H1 (cell line): ENCODE measurements around the gene CEP41. TPM values are rescaled to one million over a fixed set of nuclear protein-coding genes. Genes with fewer than 3 reads are reported as not detected.

Experiments
- CTCF ChIA-PET: fragments of 300-600 bp; sonication (Branson Sonifier 250); formaldehyde crosslinking; loops from one replicate; lab custom pipeline; 2021; ENCODE audit not compliant: partially characterized antibody; lab: Charles Lee
- POLR2A ChIA-PET: fragments of 300-600 bp; sonication (Branson Sonifier 250); formaldehyde crosslinking; loops from one replicate; lab custom pipeline; 2021; ENCODE audit warnings: inconsistent platforms; ENCODE audit not compliant: partially characterized antibody; lab: Charles Lee
- DNase-seq, 2 experiments: peaks; one replicate each; pipeline versions ENCODE4 v3.0.0 to v3.0.0-alpha.2; 2010 to 2022; ENCODE audit warnings: low spot score in 2 of 2, low read depth in 1 of 2, mixed read lengths in 1 of 2
- FAIRE-seq: peaks from 2 replicates; lab custom pipeline; 2011; peaks lifted over from hg19 to GRCh38; lab: Jason Lieb, UNC
- H2AFZ ChIP-seq: 2 replicates; pipeline ENCODE4 v1.8.1; 2012; ENCODE audit warnings: low read length, inconsistent platforms
- H2AK5ac ChIP-seq: 2 replicates; pipeline ENCODE4 v1.6.1; 2013; ENCODE audit warnings: low read depth, low read length
- H2BK120ac ChIP-seq: replicated peaks from 2 replicates; pipeline ENCODE3; 2013; ENCODE audit warnings: low read depth, low read length, inconsistent platforms
- H2BK12ac ChIP-seq: 2 replicates; pipeline ENCODE4 v1.6.1; 2013; ENCODE audit warnings: low read depth, low read length
- H2BK15ac ChIP-seq: 2 replicates; pipeline ENCODE4 v1.6.1; 2013; ENCODE audit warnings: low read length
- H2BK20ac ChIP-seq: 2 replicates; pipeline ENCODE4 v1.6.1; 2013; ENCODE audit warnings: low read length
- H2BK5ac ChIP-seq: 2 replicates; pipeline ENCODE4 v1.6.1; 2013; ENCODE audit warnings: low read depth, low read length
- H3K14ac ChIP-seq: 2 replicates; pipeline ENCODE4 v1.6.1; 2013; ENCODE audit warnings: inconsistent platforms; ENCODE audit not compliant: insufficient read length
- H3K18ac ChIP-seq: 2 replicates; pipeline ENCODE4 v1.6.1; 2013; ENCODE audit warnings: low read length; ENCODE audit errors: extremely low read depth
- H3K23ac ChIP-seq: 2 replicates; pipeline ENCODE4 v1.6.1; 2013; ENCODE audit warnings: inconsistent platforms; ENCODE audit not compliant: insufficient read length
- H3K23me2 ChIP-seq: 2 replicates; pipeline ENCODE4 v1.6.1; 2013; ENCODE audit warnings: low read depth, low read length
- H3K27ac ChIP-seq: 2 replicates; pipeline ENCODE4 v1.6.1; 2011; ENCODE audit warnings: low read depth, low read length, inconsistent platforms
- H3K27me3 ChIP-seq, 4 experiments: replicated peaks in 1 of 4; 1 replicate in 1 of 4; 2 replicates in 3 of 4; pipeline versions ENCODE4 v1.6.1 to v1.8.1; 2011 to 2013; ENCODE audit warnings: low read length in 3 of 4, mild to moderate bottlenecking in 3 of 4, inconsistent platforms in 2 of 4, mixed read lengths in 2 of 4, moderate library complexity in 1 of 4; ENCODE audit not compliant: control insufficient read depth in 3 of 4, insufficient read depth in 3 of 4; ENCODE audit errors: extremely low read depth in 1 of 4
- H3K36me3 ChIP-seq, 4 experiments: 2 replicates each; pipeline versions ENCODE4 v1.6.1 to v1.8.1; 2011 to 2013; ENCODE audit warnings: mild to moderate bottlenecking in 4 of 4, low read length in 3 of 4, moderate library complexity in 2 of 4, control low read depth in 1 of 4, inconsistent platforms in 1 of 4; ENCODE audit not compliant: insufficient read depth in 4 of 4, control insufficient read depth in 2 of 4
- H3K4ac ChIP-seq: replicated peaks from 2 replicates; pipeline ENCODE3; 2013; ENCODE audit warnings: low read length, low read depth, mixed read lengths, inconsistent platforms; ENCODE audit not compliant: insufficient read length
- H3K4me1 ChIP-seq, 4 experiments: replicated peaks in 1 of 4; 1 replicate in 1 of 4; 2 replicates in 3 of 4; pipeline versions ENCODE4 v1.6.1 to v1.8.1; 2011 to 2013; ENCODE audit warnings: low read length in 3 of 4, inconsistent platforms in 2 of 4, mixed read lengths in 1 of 4; ENCODE audit not compliant: insufficient read depth in 4 of 4, control insufficient read depth in 3 of 4
- H3K4me2 ChIP-seq, 2 experiments: 2 replicates each; pipeline versions ENCODE4 v1.6.1 to v1.8.1; 2011 to 2013; ENCODE audit warnings: low read depth in 2 of 2, low read length in 2 of 2, control low read depth in 1 of 2, inconsistent platforms in 1 of 2, mild to moderate bottlenecking in 1 of 2; ENCODE audit not compliant: insufficient read depth in 1 of 2
- H3K4me3 ChIP-seq, 4 experiments: fragments of 200-600, 300-600 bp in 1 of 4; sonication (generic), shearing (Covaris generic), sonication (Bioruptor Twin) in 1 of 4; 2 replicates each; pipeline versions ENCODE4 v1.5.1 to v1.8.1; 2011 to 2016; ENCODE audit warnings: low read length in 4 of 4, low read depth in 3 of 4, control low read depth in 2 of 4, inconsistent platforms in 2 of 4, mild to moderate bottlenecking in 2 of 4, mixed read lengths in 1 of 4, moderate library complexity in 1 of 4; ENCODE audit not compliant: insufficient read depth in 2 of 4; ENCODE audit errors: extremely low read depth in 1 of 4
- H3K56ac ChIP-seq: replicated peaks from 2 replicates; pipeline ENCODE3; 2013; ENCODE audit warnings: low read depth, mild to moderate bottlenecking, mixed read lengths, low read length, inconsistent platforms; ENCODE audit not compliant: insufficient read length
- H3K79me1 ChIP-seq: 2 replicates; pipeline ENCODE4 v1.6.1; 2013; ENCODE audit warnings: low read depth, low read length, control low read depth
- H3K79me2 ChIP-seq, 2 experiments: 2 replicates each; pipeline versions ENCODE4 v1.6.1 to v1.8.1; 2012 to 2013; ENCODE audit warnings: low read length in 2 of 2, mild to moderate bottlenecking in 2 of 2, inconsistent platforms in 1 of 2; ENCODE audit not compliant: insufficient read depth in 2 of 2, control insufficient read depth in 1 of 2
- H3K9ac ChIP-seq, 4 experiments: replicated peaks in 1 of 4; 1 replicate in 1 of 4; 2 replicates in 3 of 4; pipeline versions ENCODE4 v1.6.1 to v1.8.1; 2011 to 2013; ENCODE audit warnings: low read depth in 3 of 4, low read length in 3 of 4, control low read depth in 2 of 4, mild to moderate bottlenecking in 2 of 4, moderate library complexity in 2 of 4, inconsistent platforms in 1 of 4; ENCODE audit errors: extremely low read depth in 1 of 4
- H3K9me3 ChIP-seq, 2 experiments: 2 replicates each; pipeline versions ENCODE4 v1.6.1 to v1.8.1; 2012 to 2013; ENCODE audit warnings: mild to moderate bottlenecking in 2 of 2, moderate library complexity in 2 of 2, control low read depth in 1 of 2, inconsistent platforms in 1 of 2, low read depth in 1 of 2, low read length in 1 of 2, mixed read lengths in 1 of 2; ENCODE audit not compliant: insufficient read depth in 2 of 2
- H4K20me1 ChIP-seq, 2 experiments: replicated peaks in 1 of 2; 2 replicates each; pipeline versions ENCODE3 to v1.8.1; 2011 to 2013; ENCODE audit warnings: inconsistent platforms in 2 of 2, low read length in 2 of 2, mild to moderate bottlenecking in 1 of 2; ENCODE audit not compliant: insufficient read depth in 2 of 2, control insufficient read depth in 1 of 2
- H4K5ac ChIP-seq: 2 replicates; pipeline ENCODE4 v1.6.1; 2013; ENCODE audit warnings: low read length, low read depth, mixed read lengths, inconsistent platforms; ENCODE audit not compliant: insufficient read length
- H4K8ac ChIP-seq: 2 replicates; pipeline ENCODE4 v1.8.0; 2013; ENCODE audit warnings: mild to moderate bottlenecking, moderate library complexity, low read length, inconsistent platforms; ENCODE audit not compliant: insufficient read depth; ENCODE audit errors: extremely low read depth
- H4K91ac ChIP-seq: replicated peaks from 2 replicates; pipeline ENCODE3; 2013; ENCODE audit warnings: low read length, mixed read lengths, inconsistent platforms; ENCODE audit not compliant: insufficient read length
- JUND ChIP-seq: IDR thresholded peaks from 2 replicates; pipeline ENCODE4 v1.6.1; 2011; ENCODE audit warnings: mild to moderate bottlenecking, improper control_type of control experiment, low read length
- WGBS, 2 experiments: shearing (Covaris generic) in 1 of 2; methylation state at CpG; one replicate each; pipeline versions ENCODE4 v1.1.6 to v1.1.7; 2013 to 2015; ENCODE audit warnings: low lambda C conversion rate in 2 of 2, mixed read lengths in 2 of 2, inconsistent platforms in 1 of 2, low coverage in 1 of 2, missing lambda C conversion rate in 1 of 2; ENCODE audit not compliant: insufficient replicate concordance in 2 of 2, insufficient coverage in 1 of 2, insufficient read length in 1 of 2; ENCODE audit errors: extremely low coverage in 1 of 2, missing lambda C conversion rate in 1 of 2; 5-methylcytosine and 5-hydroxymethylcytosine counted together
- polyA plus RNA-seq, 7 experiments: library from polyadenylated mRNA; depleted of rRNA in 3 of 7; stranded (reverse) in 5 of 7; unstranded in 2 of 7; fragments of >200 nt in 5 of 7; fragments of 200-250 nt in 2 of 7; gene quantifications; 1 replicate in 5 of 7; 2 replicates in 1 of 7; 4 replicates in 1 of 7; pipeline versions ENCODE4 v1.2.1 to v1.2.3, GENCODE V29; 2011 to 2013; ENCODE audit warnings: missing spikeins in 2 of 7, mixed read lengths in 2 of 7
- total RNA-seq: library from RNA; stranded (reverse); fragmentation: NEBNext Ultra II Directional; extraction: Animal tissue kit (Norgen Biotek cat#: 25700); gene quantifications from 2 replicates; pipeline ENCODE4 v1.2.1, GENCODE V29; 2021
- TF ChIP-seq, protein P1 (sequence below): IDR thresholded peaks from 2 replicates; pipeline ENCODE4 v1.6.1; 2012; ENCODE audit warnings: inconsistent platforms

The CEP41 gene
- total and polyA plus RNA-seq, 2 of the 8 experiments (the other 6 are each of a cell fraction or from before 2014, with no cell fraction given) = 9.3 to 12.8 TPM

DNA sequence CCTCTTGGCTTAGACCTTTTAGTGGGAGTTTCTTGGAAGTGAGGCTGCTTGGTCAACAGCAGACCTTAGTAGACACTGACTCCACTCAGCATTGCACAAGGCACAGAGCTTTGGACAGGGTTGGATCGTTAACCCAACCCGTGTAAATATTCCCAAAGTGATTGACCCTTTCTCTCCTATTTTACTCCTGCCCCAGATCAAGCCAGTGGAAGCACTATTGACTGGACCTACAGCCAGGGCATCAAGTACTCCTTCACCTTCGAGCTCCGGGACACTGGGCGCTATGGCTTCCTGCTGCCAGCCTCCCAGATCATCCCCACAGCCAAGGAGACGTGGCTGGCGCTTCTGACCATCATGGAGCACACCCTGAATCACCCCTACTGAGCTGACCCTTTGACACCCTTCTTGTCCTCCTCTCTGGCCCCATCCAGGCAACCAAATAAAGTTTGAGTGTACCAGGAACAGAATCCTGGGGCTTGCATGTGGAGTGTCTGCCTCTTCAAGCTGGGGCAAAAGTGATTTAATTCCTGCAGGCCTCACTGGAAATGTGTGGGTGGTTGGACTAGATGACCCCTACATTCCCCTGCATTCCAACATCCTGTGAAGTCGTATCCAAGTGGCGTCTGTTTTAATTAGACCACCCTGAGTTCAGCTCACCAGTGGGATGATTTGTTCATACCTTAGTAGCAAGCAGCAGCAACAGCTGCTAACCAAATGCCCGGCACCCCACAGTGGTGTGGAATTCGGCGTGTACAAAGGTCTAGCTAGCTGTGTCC, 53.0 kb downstream of the CEP41 start:
- no peak overlapping the region for H3K4me3 ChIP-seq
- H4K20me1 ChIP-seq = no peaks in the 10 kb centered on the region
- H3K4me1 ChIP-seq = no peaks in the 10 kb centered on the region
- H3K27ac ChIP-seq = no peak overlapping the region
- no peak overlapping the region for H2BK120ac ChIP-seq
- no peak overlapping the region; a peak in 1 of 7 replicates for H3K9ac ChIP-seq
- H3K14ac ChIP-seq = no peak overlapping the region
- DNase-seq (no peak), FAIRE-seq (no peak)
- H3K79me2 ChIP-seq = no peaks in the 10 kb centered on the region
- TF ChIP-seq, protein P1, sequence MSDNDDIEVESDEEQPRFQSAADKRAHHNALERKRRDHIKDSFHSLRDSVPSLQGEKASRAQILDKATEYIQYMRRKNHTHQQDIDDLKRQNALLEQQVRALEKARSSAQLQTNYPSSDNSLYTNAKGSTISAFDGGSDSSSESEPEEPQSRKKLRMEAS = no peak
- TF ChIP-seq JUND = no peak
- no peaks in the 10 kb centered on the region for H3K27me3 ChIP-seq
- no peak overlapping the region for H3K18ac ChIP-seq
- H3K79me1 ChIP-seq = no peaks in the 10 kb centered on the region
- H3K56ac ChIP-seq = no peak overlapping the region
- H3K23ac ChIP-seq = no peak overlapping the region
- ChIA-PET POLR2A (no interaction called here), CTCF (interaction anchor here (1.3 kb wide), 1 partner anchor 110 kb away, joined by 4 read pairs; no protein-coding TSS in a partner anchor)
- no peak overlapping the region for H2BK20ac ChIP-seq
- H3K9me3 ChIP-seq = no peaks in the 10 kb centered on the region
- no peak overlapping the region for H3K4ac ChIP-seq
- H2AFZ ChIP-seq = no peak overlapping the region
- H2BK12ac ChIP-seq = no peak overlapping the region
- H3K4me2 ChIP-seq = no peak overlapping the region
- H2BK5ac ChIP-seq = no peak overlapping the region
- no peak overlapping the region for H4K5ac ChIP-seq
- H3K23me2 ChIP-seq = no peaks in the 10 kb centered on the region
- no peak overlapping the region for H2BK15ac ChIP-seq
- H4K91ac ChIP-seq = no peak overlapping the region
- no peak overlapping the region for H2AK5ac ChIP-seq
- peak overlapping the region; percentile 14; the same call in 1 of the 2 replicates for H4K8ac ChIP-seq
- H3K36me3 ChIP-seq = no peaks in the 10 kb centered on the region
- WGBS, 2 experiments = 92% methylated on average over 12 of the region's 12 CpGs; no CpG with 5 or more reads in 1 of the 2 experiments
